Ascending aorta (tissue), 2 donors: Measurements from ENCODE around the gene NINJ1. TPM values are rescaled to one million over a fixed set of nuclear protein-coding genes. Genes with fewer than 3 reads are reported as not detected.

ENCODE experiments used
- DNase-seq, 2 donors: peaks; one replicate each; pipeline ENCODE4 v3.0.0-alpha.2; 2019; ENCODE audit warnings: low spot score in 2 of 2
- H3K27ac ChIP-seq, 2 donors: fragments of 200-600 bp; sonication (generic); one replicate each; pipeline ENCODE4 v1.5.1; 2016 to 2017; ENCODE audit warnings: mild to moderate bottlenecking in 1 of 2
- H3K27me3 ChIP-seq: fragments of 200-600 bp; sonication (generic); one replicate; pipeline ENCODE4 v1.5.1; 2017
- H3K36me3 ChIP-seq, 2 donors: fragments of 200-600 bp; sonication (generic); one replicate each; pipeline ENCODE4 v1.5.1; 2016
- H3K4me1 ChIP-seq, 2 donors: fragments of 200-600 bp; sonication (generic); one replicate each; pipeline ENCODE4 v1.5.1; 2016 to 2017; ENCODE audit warnings: mild to moderate bottlenecking in 1 of 2
- H3K4me3 ChIP-seq, 2 donors: fragments of 200-600 bp; sonication (generic); one replicate each; pipeline ENCODE4 v1.5.1; 2016 to 2017; ENCODE audit warnings: mild to moderate bottlenecking in 1 of 2
- H3K9me3 ChIP-seq, 2 donors: fragments of 200-600 bp; sonication (generic); one replicate each; pipeline ENCODE4 v1.5.1; 2016
- CTCF ChIP-seq, 3 experiments: fragments of 200-600 bp in 2 of 3; fragments of 450-650 bp in 1 of 3; sonication (generic) in 2 of 3; IDR thresholded peaks; one replicate each; pipeline ENCODE4 v1.5.1; 2016 to 2019; ENCODE audit warnings: antibody characterized with exemption in 3 of 3, mild to moderate bottlenecking in 1 of 3, moderate library complexity in 1 of 3
- intact Hi-C: fragments of 100-400 bp; cut with DNase I; formaldehyde crosslinking; loops from one replicate; pipeline ENCODE4 v1.15.1; 2023
- total RNA-seq: library from RNA; depleted of rRNA; stranded (reverse); fragments of >200 nt; gene quantifications from one replicate; pipeline ENCODE4 v1.1.0, GENCODE V29; 2016

NINJ1 gene
- total RNA-seq, 1 donor from 2014 or later = 156 TPM

GRCh38 chr9:93091453-93092081 is 42.5 kb downstream of the NINJ1 start:
- Histone ChIP-seq H3K36me3 (peaks cover 0 to 2% of the 10 kb centered on the region in 2 donors), H3K27ac (no peak overlapping the region), H3K4me3 (no peak overlapping the region), H3K4me1 (peaks cover 3 to 6% of the 10 kb centered on the region in 2 donors), H3K27me3 (no peaks in the 10 kb centered on the region), H3K9me3 (peaks cover 0 to 19% of the 10 kb centered on the region in 2 donors)
- TF ChIP-seq CTCF (IDR thresholded peaks at IDR 0.05) = no peak
- intact Hi-C loops = loop anchor here (10.0 kb wide), 1 partner anchor 977 kb away; the partner anchor contains the start of gene SPTLC1
- DNase-seq = peak in 1 of 2 donors; percentile 65

GRCh38 chr9:93091056-93091452 is 43.0 kb downstream of the NINJ1 start:
- peaks cover 0 to 2% of the 10 kb centered on the region in 2 donors for H3K36me3 ChIP-seq
- H3K9me3 ChIP-seq = peaks cover 0 to 19% of the 10 kb centered on the region in 2 donors
- H3K4me1 ChIP-seq = peaks cover 3 to 6% of the 10 kb centered on the region in 2 donors
- H3K27me3 ChIP-seq = no peaks in the 10 kb centered on the region
- no peak overlapping the region for H3K27ac ChIP-seq
- intact Hi-C loops = loop anchor here (10.0 kb wide), 1 partner anchor 976 kb away; the partner anchor contains the start of gene SPTLC1
- DNase-seq = peak in 1 of 2 donors; percentile 27
- no peak overlapping the region for H3K4me3 ChIP-seq
- TF ChIP-seq CTCF (IDR thresholded peaks at IDR 0.05) = no peak

GRCh38 chr9:93090091-93090655 is 43.9 kb downstream of the NINJ1 start:
- H3K9me3 ChIP-seq = peaks cover 0 to 19% of the 10 kb centered on the region in 2 donors
- H3K36me3 ChIP-seq = peaks cover 0 to 2% of the 10 kb centered on the region in 2 donors
- intact Hi-C loops = loop anchor here (10.0 kb wide), 1 partner anchor 975 kb away; the partner anchor contains the start of gene SPTLC1
- peaks cover 3 to 6% of the 10 kb centered on the region in 2 donors for H3K4me1 ChIP-seq
- DNase-seq = peak in 1 of 2 donors; percentile 21
- H3K27ac ChIP-seq = no peak overlapping the region
- H3K4me3 ChIP-seq = no peak overlapping the region
- no peak for TF ChIP-seq CTCF (IDR thresholded peaks at IDR 0.05)
- H3K27me3 ChIP-seq = no peaks in the 10 kb centered on the region

- no peak for TF ChIP-seq CTCF (IDR thresholded peaks at IDR 0.05)
- Histone ChIP-seq H3K36me3 (peaks cover 0 to 6% of the 10 kb centered on the region in 2 donors), H3K4me1 (peaks cover 0 to 6% of the 10 kb centered on the region in 2 donors), H3K27me3 (no peaks in the 10 kb centered on the region), H3K4me3 (no peak overlapping the region), H3K27ac (no peak overlapping the region), H3K9me3 (peaks cover 0 to 19% of the 10 kb centered on the region in 2 donors)
- DNase-seq = peak in 1 of 2 donors; percentile 52
- intact Hi-C loops = no loop called here
These were observed 44.5 kb downstream of the NINJ1 start for GRCh38 chr9:93089481-93089991.

GRCh38 chr9:93089024-93089423 is 45.0 kb downstream of the NINJ1 start:
- no peak overlapping the region for H3K4me3 ChIP-seq
- no peaks in the 10 kb centered on the region for H3K27me3 ChIP-seq
- peak in 1 of 2 donors; percentile 12 for DNase-seq
- peaks cover 0 to 9% of the 10 kb centered on the region in 2 donors for H3K36me3 ChIP-seq
- H3K27ac ChIP-seq = no peak overlapping the region
- TF ChIP-seq CTCF (IDR thresholded peaks at IDR 0.05) = no peak
- H3K9me3 ChIP-seq = peaks cover 0 to 19% of the 10 kb centered on the region in 2 donors
- peaks cover 0 to 6% of the 10 kb centered on the region in 2 donors for H3K4me1 ChIP-seq
- intact Hi-C loops = no loop called here
